DOHH2 (cell line): ENCODE results near the gene OR8K1.

Source experiments
- H3F3A ChIP-seq: fragments of 200-600 bp; sonication (generic), shearing (Covaris generic); 2 replicates; pipeline ENCODE4 v1.6.0; 2016; ENCODE audit warnings: antibody characterized with exemption, mild to moderate bottlenecking; ENCODE audit not compliant: control insufficient read depth, insufficient read depth
- H3K27ac ChIP-seq: fragments of 200-600 bp; sonication (generic); 2 replicates; pipeline ENCODE4 v1.5.1; 2014; ENCODE audit warnings: low read depth, mild to moderate bottlenecking, low read length, moderate library complexity
- H3K27me3 ChIP-seq: fragments of 200-600 bp; sonication (generic); 2 replicates; pipeline ENCODE4 v1.6.1; 2014; ENCODE audit warnings: mild to moderate bottlenecking, low read length, mixed read lengths; ENCODE audit not compliant: control insufficient read depth
- H3K36me3 ChIP-seq: fragments of 200-600 bp; sonication (generic); 2 replicates; pipeline ENCODE4 v1.6.1; 2014; ENCODE audit warnings: mild to moderate bottlenecking, low read length, moderate library complexity, mixed read lengths; ENCODE audit not compliant: control insufficient read depth
- H3K4me1 ChIP-seq: fragments of 200-600 bp; sonication (generic); 2 replicates; pipeline ENCODE4 v1.6.1; 2014; ENCODE audit warnings: mild to moderate bottlenecking, low read length, mixed read lengths; ENCODE audit not compliant: control insufficient read depth
- H3K4me2 ChIP-seq: fragments of 200-600 bp; sonication (generic); 2 replicates; pipeline ENCODE4 v1.6.0; 2014; ENCODE audit warnings: mild to moderate bottlenecking, low read length, moderate library complexity
- H3K4me3 ChIP-seq: fragments of 200-600 bp; sonication (generic); 2 replicates; pipeline ENCODE4 v1.5.1; 2014; ENCODE audit warnings: mild to moderate bottlenecking, low read length, mixed read lengths
- H3K79me2 ChIP-seq: fragments of 200-600 bp; sonication (generic); 2 replicates; pipeline ENCODE4 v1.6.1; 2014; ENCODE audit warnings: mild to moderate bottlenecking, low read length, mixed read lengths; ENCODE audit not compliant: control insufficient read depth
- H3K9me2 ChIP-seq: fragments of 200-600 bp; sonication (generic); replicated peaks from 2 replicates; pipeline ENCODE4 v1.6.1; 2014; ENCODE audit warnings: mild to moderate bottlenecking, low read length, mixed read lengths; ENCODE audit not compliant: control insufficient read depth
- H3K9me3 ChIP-seq: fragments of 200-600 bp; sonication (generic); 2 replicates; pipeline ENCODE4 v1.6.1; 2014; ENCODE audit warnings: antibody characterized with exemption, low read length, mixed read lengths; ENCODE audit not compliant: control insufficient read depth, insufficient read depth
- H4K20me1 ChIP-seq: fragments of 200-600 bp; sonication (generic); 2 replicates; pipeline ENCODE4 v1.6.0; 2014; ENCODE audit warnings: low read depth, mild to moderate bottlenecking, antibody characterized with exemption, low read length, moderate library complexity; ENCODE audit not compliant: control insufficient read depth, insufficient read depth
- CTCF ChIP-seq: fragments of 200-600 bp; sonication (generic); IDR thresholded peaks from one replicate; pipeline ENCODE4 v1.5.1; 2014; ENCODE audit warnings: antibody characterized with exemption, mild to moderate bottlenecking, low read depth, low read length; ENCODE audit not compliant: poor library complexity, severe bottlenecking
- EZH2phosphoT487 ChIP-seq: fragments of 200-600 bp; sonication (generic); IDR thresholded peaks from 2 replicates; pipeline ENCODE4 v1.6.1; 2017; ENCODE audit warnings: borderline replicate concordance, mild to moderate bottlenecking, antibody characterized with exemption, low read length, moderate library complexity, mixed read lengths

OR8K1 gene

DNA sequence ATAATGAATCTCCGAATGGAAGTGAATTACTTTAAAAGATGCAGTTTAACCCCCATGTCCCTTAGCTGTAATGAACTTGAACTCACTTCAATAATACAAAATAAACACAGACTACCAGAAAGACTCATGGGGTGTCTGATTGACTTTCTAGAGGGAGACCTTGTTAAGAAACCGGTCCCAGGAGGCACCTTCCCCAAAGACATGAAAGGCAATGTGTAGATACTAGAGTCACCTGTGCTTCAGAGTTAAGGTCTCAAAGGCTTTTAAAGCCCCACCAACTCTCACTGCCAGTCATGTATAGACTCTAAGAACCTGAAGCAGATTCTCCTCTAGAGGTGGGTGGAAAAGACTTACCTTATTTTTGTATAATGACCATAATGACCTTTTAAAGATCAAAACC, 8.2 kb downstream of the OR8K1 start, which contains the start of gene OR8J1:
TSS of gene OR8J1 (plus strand) at position 301 of the 400 bp plus-strand sequence. CDS start 5,956 bp downstream, outside the sequence.
- Histone ChIP-seq H3K9me2 (no peaks in the 10 kb centered on the region), H3K27me3 (no peaks in the 10 kb centered on the region), H3K9me3 (no peaks in the 10 kb centered on the region), H3K79me2 (no peaks in the 10 kb centered on the region), H4K20me1 (no peaks in the 10 kb centered on the region), H3K27ac (no peak within 1 kb of the TSS), H3K4me3 (no peak within 1 kb of the TSS), H3F3A (no peaks in the 10 kb centered on the region), H3K4me1 (no peaks in the 10 kb centered on the region), H3K4me2 (no peak within 1 kb of the TSS), H3K36me3 (no peaks in the 10 kb centered on the region)
- no peak for TF ChIP-seq CTCF
- no peak for TF ChIP-seq EZH2phosphoT487

DNA sequence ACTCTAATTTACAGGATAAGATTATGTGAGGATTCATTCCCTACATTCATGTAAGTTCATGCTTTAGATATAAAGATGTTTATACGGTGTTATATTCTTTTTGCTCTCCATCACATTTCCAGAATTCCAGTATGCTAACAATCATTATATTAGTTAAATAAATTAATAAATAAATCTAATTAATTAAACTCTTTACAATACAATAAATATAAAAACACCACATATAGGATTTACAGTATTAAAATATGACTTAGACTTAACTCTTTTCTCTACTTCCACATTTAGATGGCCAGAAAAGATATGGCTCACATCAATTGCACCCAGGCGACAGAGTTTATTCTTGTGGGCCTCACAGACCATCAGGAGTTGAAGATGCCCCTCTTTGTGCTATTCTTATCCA, 29.5 kb downstream of the OR8K1 start, which contains the start of gene OR8U1:
TSS of gene OR8U1 (plus strand) at position 301 of the 400 bp plus-strand sequence. CDS start at position 301, 0 bp downstream.
- Histone ChIP-seq H3F3A (no peaks in the 10 kb centered on the region), H3K27me3 (no peaks in the 10 kb centered on the region), H3K4me2 (no peak within 1 kb of the TSS), H3K4me3 (no peak within 1 kb of the TSS), H4K20me1 (no peaks in the 10 kb centered on the region), H3K4me1 (no peaks in the 10 kb centered on the region), H3K79me2 (no peaks in the 10 kb centered on the region), H3K9me3 (no peaks in the 10 kb centered on the region), H3K27ac (no peak within 1 kb of the TSS), H3K9me2 (no peaks in the 10 kb centered on the region), H3K36me3 (no peaks in the 10 kb centered on the region)
- no peak for TF ChIP-seq CTCF
- TF ChIP-seq EZH2phosphoT487: no peak

DNA sequence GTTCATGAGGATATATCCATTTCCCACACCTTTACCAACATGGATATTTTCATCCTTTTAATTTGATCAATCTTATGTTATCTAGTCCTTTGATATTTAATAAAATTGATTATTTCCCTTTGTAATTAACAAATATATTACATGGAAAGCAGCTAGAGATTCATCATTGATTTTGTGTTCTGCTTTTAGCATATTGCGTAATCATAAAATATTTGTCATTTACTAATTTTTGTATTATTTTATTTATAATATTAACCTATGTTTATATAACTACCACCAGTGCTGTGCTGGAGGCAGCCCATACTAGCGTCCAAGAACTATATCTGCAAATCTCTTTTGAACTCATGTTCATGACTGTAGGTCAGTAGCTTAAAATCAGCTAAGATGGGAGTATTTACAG, 34.3 kb downstream of the OR8K1 start:
- no peaks in the 10 kb centered on the region for H3K36me3 ChIP-seq
- H3K4me1 ChIP-seq: no peaks in the 10 kb centered on the region
- TF ChIP-seq EZH2phosphoT487: no peak
- TF ChIP-seq CTCF: no peak
- H3K79me2 ChIP-seq: no peaks in the 10 kb centered on the region
- H3K4me2 ChIP-seq: no peak overlapping the region
- H3K9me2 ChIP-seq: no peaks in the 10 kb centered on the region
- no peak overlapping the region for H3K27ac ChIP-seq
- H3K27me3 ChIP-seq: no peaks in the 10 kb centered on the region
- H4K20me1 ChIP-seq: no peaks in the 10 kb centered on the region
- no peaks in the 10 kb centered on the region for H3F3A ChIP-seq
- no peaks in the 10 kb centered on the region for H3K9me3 ChIP-seq
- H3K4me3 ChIP-seq: no peak overlapping the region
